Central memory CD4-positive, alpha-beta T cell (primary cell): ENCODE data around the gene PYCARD.
"Not testable (repeated sequence)": the region's sequence is repeated elsewhere in the genome, so short reads cannot be mapped to it uniquely, and the experiment has no call there.

Source experiments
- DNase-seq: peaks from one replicate; pipeline ENCODE4 v3.0.0; 2022
- total RNA-seq, 3 experiments: gene quantifications; one replicate each; lab custom pipeline; 2026; lab: John Stamatoyannopoulos, UW

PYCARD gene
- 0.28 to 17.2 (median 5.8) reads per million in 3 experiments for total RNA-seq

GRCh38 chr16:31202414-31203375 is at the start of gene PYCARD:
Gene PYCARD (minus strand): TSS chr16:31202760. CDS start chr16:31202690, 70 bp downstream.
- DNase-seq: no peak

DNA sequence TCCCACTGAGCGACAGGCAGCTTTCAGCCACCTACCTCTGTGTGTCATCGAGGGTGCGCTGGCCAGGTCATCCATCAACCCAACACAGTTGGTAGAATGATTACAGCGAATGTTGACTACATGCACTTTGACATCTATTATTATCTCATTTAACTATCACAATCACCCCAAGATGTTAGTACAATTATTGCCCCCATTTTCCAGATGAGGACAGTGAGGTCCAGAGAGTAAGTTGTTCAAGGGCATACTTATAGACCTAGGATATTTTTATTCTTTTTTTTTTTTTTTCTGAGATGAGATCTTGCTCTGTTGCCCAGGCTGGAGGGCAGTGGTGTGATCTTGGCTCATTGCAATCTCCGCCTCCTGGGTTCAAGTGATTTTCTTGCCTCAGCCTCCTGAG is 48.9 kb upstream of the PYCARD start:
- DNase-seq: no peak

DNA sequence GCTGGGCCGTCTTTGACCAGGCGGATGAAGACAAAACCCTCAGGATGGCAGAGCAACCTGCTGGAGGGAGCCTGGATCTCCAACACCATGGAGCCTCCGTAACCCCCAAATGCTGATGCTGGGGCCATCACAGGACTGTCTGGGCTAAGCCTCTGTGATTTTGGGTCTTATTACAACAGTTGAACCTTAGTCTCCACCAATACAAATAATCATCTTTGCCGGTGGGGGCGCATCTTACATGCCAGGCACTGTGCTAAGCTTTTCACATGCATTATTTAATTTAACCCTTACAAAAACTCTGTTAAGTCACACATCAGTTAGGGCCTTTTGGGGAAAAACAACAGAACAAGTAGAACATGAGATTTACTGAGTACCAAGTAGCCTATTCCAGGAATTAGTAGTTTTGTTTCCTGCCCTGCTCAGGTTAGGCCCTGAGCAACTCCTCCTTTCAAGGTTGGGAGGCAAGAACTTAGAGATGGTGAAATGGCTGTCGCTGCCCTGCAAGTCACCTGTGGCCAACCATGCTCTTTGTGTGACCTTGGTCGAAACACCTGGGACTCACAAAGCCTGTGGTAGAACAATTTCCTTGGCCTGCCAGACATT is 48.3 kb upstream of the PYCARD start:
- no peak for DNase-seq

GRCh38 chr16:31248344-31248743 is 45.8 kb upstream of the PYCARD start:
- DNase-seq: no peak

DNA sequence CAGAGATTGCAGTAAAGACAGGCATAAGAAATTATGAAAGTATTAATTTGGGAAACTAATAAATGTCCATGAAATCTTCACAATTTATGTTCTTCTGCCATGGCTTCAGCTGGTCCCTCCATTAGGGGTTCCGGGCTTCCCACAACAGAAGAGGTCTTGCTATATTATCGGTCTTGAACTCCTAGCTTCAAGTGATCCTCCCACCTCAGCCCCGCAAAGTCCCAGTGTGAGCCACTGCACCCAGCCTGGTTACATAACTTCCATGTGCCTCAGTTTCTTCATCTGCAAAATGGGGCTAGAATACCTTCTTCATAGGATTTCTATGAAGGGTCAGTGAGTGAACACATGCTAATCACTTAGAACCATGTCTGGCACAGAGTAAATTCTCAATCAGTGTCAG is 43.7 kb upstream of the PYCARD start:
- no peak for DNase-seq

GRCh38 chr16:31245598-31245997 is 43.0 kb upstream of the PYCARD start:
- not testable (repeated sequence) for DNase-seq

DNA sequence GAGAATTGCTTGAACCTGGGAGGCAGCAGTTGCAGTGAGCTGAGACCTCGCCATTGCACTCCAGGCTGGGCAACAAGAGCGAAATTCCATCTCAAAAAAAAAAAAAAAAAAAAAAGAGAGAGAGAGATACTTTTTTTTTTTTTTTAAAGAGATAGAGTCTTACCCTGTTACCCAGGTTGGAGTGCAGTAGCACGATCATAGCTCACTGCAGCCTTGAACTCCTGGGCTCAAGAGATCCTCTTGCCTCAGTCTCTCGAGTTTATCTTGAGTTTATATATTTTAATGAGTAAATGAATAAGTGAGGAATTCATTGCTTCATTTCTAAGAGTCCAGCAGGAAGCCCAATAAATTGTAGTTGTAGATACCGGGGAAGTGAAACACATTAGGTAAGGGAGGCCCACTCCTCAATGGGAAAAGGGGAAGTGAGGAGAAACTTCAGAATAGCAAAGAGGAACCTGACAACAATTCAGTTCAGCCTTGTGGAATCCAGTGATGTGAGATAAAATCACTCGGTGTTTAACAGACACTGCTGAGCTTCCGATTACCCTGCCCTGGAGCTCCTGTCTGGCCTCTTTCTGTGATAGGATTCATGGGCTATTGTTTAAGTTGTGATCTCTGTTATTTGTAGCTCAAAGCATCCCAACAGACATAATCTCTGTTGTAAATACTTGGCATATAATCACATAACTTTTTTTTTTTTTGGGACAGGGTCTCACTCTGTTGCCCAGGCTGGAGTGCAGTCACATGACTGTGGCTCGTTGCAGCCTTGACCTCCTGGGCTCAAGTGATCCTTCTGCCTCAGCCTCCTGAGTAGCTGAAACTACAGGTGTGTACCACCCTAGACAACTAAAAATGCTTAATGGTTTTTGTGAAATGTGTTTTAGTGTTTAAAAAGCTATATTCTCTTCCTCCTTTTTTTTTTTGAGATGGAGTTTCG is 41.4 kb upstream of the PYCARD start:
- DNase-seq: no peak

- no peak for DNase-seq
These were observed 39.6 kb upstream of the PYCARD start for GRCh38 chr16:31242206-31242605.

- no peak for DNase-seq
These were observed 35.5 kb upstream of the PYCARD start for GRCh38 chr16:31238041-31238440.

DNA sequence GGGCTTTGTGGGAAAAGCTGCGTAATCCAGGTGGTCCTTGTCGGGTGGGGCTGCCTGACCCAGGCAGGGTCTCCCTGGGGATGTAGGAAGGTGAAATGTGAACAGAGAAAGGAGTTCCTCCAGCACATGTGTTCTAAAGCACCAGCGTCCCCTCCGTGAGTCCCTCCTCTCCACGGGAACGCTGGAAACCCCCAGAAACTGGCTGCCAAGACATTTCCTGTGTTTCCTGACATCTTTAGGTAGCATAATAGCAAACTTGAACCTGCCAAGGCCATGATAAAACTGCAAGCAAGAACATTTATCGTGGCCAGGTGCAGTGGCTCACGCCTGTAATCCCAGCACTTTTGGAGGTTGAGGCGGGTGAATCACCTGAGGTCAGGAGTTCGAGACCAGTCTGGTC is 26.9 kb upstream of the PYCARD start:
- no peak for DNase-seq

DNA sequence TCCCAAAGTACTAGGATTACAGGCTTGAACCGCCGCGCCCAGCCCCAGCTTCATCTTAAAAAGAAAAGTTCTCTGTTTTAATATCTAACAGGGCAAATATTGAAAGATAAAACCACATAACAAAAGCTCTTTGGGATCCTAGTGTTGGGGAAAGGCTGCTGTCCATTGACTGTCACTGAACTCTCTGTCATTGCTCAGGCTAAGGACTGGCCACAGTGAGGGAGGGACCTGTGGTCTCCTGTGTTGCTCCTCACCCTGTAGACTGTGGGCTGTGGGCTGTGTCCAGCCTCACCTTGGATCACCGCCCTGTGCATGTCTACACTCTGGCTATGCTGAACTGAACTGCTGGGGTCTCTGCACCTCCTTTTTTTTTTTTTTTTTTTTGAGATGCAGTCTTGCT is 25.6 kb upstream of the PYCARD start:
- no peak for DNase-seq

DNA sequence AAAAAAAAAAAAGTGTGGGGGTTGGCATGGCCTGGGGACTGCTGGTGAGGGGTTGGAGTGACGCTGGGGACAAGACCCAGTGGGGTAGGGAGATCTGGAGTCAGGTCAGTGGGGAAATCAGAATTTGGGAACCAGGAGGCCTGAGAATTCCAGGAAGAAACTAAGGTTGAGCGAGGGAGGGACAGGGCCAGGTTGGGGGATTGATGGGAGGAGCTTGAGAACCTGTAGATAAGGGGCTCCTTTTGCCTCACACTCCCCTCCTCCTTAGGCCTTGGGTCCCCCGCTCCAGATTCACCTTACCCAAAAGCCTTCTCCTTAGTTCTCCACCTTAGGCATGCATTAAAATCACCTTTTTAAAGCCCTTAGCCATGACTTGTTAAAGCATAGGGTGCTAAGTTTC is 22.6 kb upstream of the PYCARD start:
- DNase-seq: no peak

GRCh38 chr16:31224092-31224955 is 21.8 kb upstream of the PYCARD start:
- no peak for DNase-seq

DNA sequence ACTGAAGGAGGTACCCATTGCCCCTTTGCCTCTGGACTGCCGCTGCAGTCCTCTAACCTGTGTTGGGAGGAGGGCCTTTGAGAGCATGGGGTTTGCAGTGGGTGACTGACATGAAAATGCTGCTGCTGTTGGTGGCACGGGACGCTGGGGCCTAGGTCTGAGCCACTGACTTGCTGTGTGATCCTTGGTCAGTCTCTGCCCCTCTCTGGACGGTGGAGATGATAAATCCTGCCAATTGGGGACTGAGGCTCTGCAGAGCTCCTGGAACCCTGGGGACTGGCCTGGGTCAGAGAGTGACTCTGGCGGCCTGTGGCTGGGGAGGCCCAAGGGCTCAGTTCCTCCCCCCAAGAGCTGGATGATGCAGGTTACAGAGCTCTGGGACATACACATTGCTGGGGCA is 20.5 kb upstream of the PYCARD start:
- DNase-seq: no peak

DNA sequence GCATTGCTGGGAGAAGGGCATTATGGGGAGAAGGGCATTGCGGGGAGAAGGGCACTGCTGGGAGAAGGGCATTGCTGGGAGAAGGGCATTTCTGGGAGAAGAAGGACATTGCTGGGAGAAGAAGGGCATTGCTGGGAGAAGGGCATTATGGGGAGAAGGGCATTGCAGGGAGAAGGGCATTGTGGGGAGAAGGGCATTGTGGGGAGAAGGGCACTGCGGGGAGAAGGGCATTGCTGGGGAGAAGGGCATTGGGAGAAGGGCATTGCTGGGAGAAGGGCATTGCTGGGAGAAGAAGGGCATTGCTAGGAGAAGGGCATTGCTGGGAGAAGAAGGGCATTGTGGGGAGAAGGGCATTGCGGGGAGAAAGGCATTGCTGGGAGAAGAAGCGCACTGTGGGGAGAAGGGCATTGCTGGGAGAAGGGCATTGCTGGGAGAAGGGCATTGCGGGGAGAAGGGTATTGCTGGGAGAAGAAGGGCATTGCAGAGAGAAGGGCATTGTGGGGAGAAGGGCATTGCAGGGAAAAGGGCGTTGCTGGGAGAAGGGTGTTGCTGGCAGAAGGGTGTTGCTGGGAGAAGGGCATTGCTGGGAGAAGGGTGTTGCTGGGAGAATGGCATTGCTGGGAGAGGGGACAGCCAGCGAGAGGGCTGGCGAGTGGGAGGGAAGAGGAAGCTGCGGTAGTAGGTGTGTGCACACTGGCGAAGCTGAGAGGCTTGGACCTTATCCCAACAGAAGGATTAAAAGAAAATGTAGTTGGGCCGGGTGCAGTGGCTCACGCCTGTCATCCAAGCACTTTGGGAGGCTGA is 19.0 kb upstream of the PYCARD start:
- DNase-seq: no peak

GRCh38 chr16:31219154-31219741 is 16.7 kb upstream of the PYCARD start:
- no peak for DNase-seq

GRCh38 chr16:31217136-31217530 is 14.6 kb upstream of the PYCARD start:
- DNase-seq: no peak

GRCh38 chr16:31216422-31217135 is 14.0 kb upstream of the PYCARD start, which contains the start of gene PYDC1:
Gene PYDC1 (minus strand): TSS chr16:31217135. CDS start chr16:31217028, 107 bp downstream.
- no peak for DNase-seq

DNA sequence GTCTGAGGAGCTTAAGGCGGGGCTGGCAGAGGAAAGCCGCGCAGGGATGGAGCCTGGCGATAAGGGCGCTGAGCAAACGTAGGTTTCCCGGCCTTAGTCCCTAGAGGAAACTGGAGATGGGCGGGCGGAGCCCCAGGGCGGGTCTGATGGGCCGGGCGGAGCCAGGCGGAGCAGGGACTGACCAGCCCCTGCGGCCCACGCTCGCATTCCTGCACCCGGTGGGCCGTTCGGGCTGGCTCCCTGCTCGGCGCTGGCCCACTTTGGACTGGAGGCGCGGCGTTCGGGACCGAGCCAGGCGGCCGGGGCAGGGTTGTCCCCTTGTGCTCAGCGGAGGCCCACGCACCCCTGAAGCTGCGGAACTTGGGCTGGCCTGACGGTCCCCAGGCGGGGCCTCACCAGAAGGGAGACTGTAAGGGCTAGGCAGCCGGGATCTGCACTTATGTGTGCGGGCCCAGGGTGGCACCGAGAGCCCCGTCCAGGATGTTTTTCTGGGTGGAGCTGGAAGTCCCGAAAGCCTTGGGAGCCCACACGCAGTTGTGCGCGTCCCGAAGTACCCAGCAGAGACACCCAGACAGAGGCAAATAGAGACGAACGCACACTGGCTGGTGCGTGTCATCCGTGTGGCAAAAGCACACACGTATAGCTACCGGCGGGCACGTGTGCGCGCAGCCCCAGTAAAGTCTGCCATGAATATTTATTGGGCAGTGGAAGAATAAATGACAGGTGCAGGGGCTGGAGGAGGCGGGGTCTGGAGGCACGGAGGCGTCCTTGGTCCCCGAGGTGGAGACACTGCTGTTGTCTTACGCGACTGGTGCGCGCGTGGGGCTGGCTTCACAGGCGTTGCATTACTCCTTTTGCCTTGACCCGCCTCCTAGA is 13.0 kb upstream of the PYCARD start:
- no peak for DNase-seq
